ENCODE measurements around the gene MSI2.

The MSI2 gene

GRCh38 chr17:57703273-57703672 lies 446.9 kb downstream of the MSI2 start:
- Histone ChIP-seq H3K4ac (ENCODE audit: low read depth, low read length) (no peak overlapping the region), H2BK15ac (replicated peaks; ENCODE audit: low read depth) (no peak overlapping the region), H3K79me2 (ENCODE audit: control insufficient read depth, insufficient read depth, low read length) (no peaks in the 10 kb centered on the region), H3K4me2 (ENCODE audit: low read length) (no peak overlapping the region), H2BK5ac (ENCODE audit: low read length) (no peak overlapping the region), H2AK5ac (ENCODE audit: low read length) (no peak overlapping the region), H3K27ac (ENCODE audit: low read depth, low read length) (no peak overlapping the region), H3K79me1 (ENCODE audit: low read length) (no peaks in the 10 kb centered on the region), H3K23ac (ENCODE audit: low read length) (no peak overlapping the region), H3K4me1 (ENCODE audit: control insufficient read depth, low read depth, low read length) (peaks cover 4% of the 10 kb centered on the region), H4K5ac (ENCODE audit: low read length) (no peak overlapping the region), H3K36me3 (ENCODE audit: control insufficient read depth, insufficient read depth, low read length) (no peaks in the 10 kb centered on the region), H3K4me3 (ENCODE audit: low read length) (no peak overlapping the region), H4K8ac (ENCODE audit: low read depth, low read length) (no peak overlapping the region), H3K18ac (ENCODE audit: low read length) (no peak overlapping the region), H3K9ac (ENCODE audit: low read length) (no peak overlapping the region), H3K27me3 (ENCODE audit: insufficient read depth, low read length, poor library complexity) (no peaks in the 10 kb centered on the region), H3K56ac (ENCODE audit: low read length) (no peak overlapping the region), H2BK120ac (ENCODE audit: low read depth, low read length) (no peak overlapping the region)
- DNase-seq: no peak
- no CpG with 5 or more reads among the region's 1 CpG for WGBS (ENCODE audit: extremely low coverage, insufficient coverage, low lambda C conversion rate)

- H2AK5ac ChIP-seq (ENCODE audit: low read length): no peak overlapping the region
- H3K36me3 ChIP-seq (ENCODE audit: control insufficient read depth, insufficient read depth, low read length): no peaks in the 10 kb centered on the region
- no peak overlapping the region for H3K56ac ChIP-seq (ENCODE audit: low read length)
- H3K79me2 ChIP-seq (ENCODE audit: control insufficient read depth, insufficient read depth, low read length): no peaks in the 10 kb centered on the region
- DNase-seq: no peak
- no peak overlapping the region for H2BK15ac ChIP-seq (replicated peaks; ENCODE audit: low read depth)
- H4K8ac ChIP-seq (ENCODE audit: low read depth, low read length): no peak overlapping the region
- H2BK120ac ChIP-seq (ENCODE audit: low read depth, low read length): no peak overlapping the region
- no peak overlapping the region for H3K4me3 ChIP-seq (ENCODE audit: low read length)
- H3K9ac ChIP-seq (ENCODE audit: low read length): no peak overlapping the region
- no peak overlapping the region for H3K4me2 ChIP-seq (ENCODE audit: low read length)
- no CpG with 5 or more reads among the region's 1 CpG for WGBS (ENCODE audit: extremely low coverage, insufficient coverage, low lambda C conversion rate)
- H3K23ac ChIP-seq (ENCODE audit: low read length): no peak overlapping the region
- no peak overlapping the region for H4K5ac ChIP-seq (ENCODE audit: low read length)
- H3K18ac ChIP-seq (ENCODE audit: low read length): no peak overlapping the region
- H3K4me1 ChIP-seq (ENCODE audit: control insufficient read depth, low read depth, low read length): peaks cover 2% of the 10 kb centered on the region
- no peak overlapping the region for H2BK5ac ChIP-seq (ENCODE audit: low read length)
- no peaks in the 10 kb centered on the region for H3K79me1 ChIP-seq (ENCODE audit: low read length)
- H3K4ac ChIP-seq (ENCODE audit: low read depth, low read length): no peak overlapping the region
- H3K27me3 ChIP-seq (ENCODE audit: insufficient read depth, low read length, poor library complexity): no peaks in the 10 kb centered on the region
- no peak overlapping the region for H3K27ac ChIP-seq (ENCODE audit: low read depth, low read length)
Measured at GRCh38 chr17:57704448-57704847, 448.1 kb downstream of the MSI2 start.

GRCh38 chr17:57705921-57706695 lies 449.8 kb downstream of the MSI2 start:
- H3K23ac ChIP-seq (ENCODE audit: low read length): no peak overlapping the region
- H3K4me2 ChIP-seq (ENCODE audit: low read length): no peak overlapping the region
- no peak overlapping the region for H3K9ac ChIP-seq (ENCODE audit: low read length)
- H4K5ac ChIP-seq (ENCODE audit: low read length): no peak overlapping the region
- WGBS (ENCODE audit: extremely low coverage, insufficient coverage, low lambda C conversion rate): 100% methylated on average over 3 of the region's 12 CpGs
- no peak overlapping the region for H4K8ac ChIP-seq (ENCODE audit: low read depth, low read length)
- H3K36me3 ChIP-seq (ENCODE audit: control insufficient read depth, insufficient read depth, low read length): no peaks in the 10 kb centered on the region
- DNase-seq: no peak
- no peak overlapping the region for H3K4ac ChIP-seq (ENCODE audit: low read depth, low read length)
- no peaks in the 10 kb centered on the region for H3K79me1 ChIP-seq (ENCODE audit: low read length)
- H3K18ac ChIP-seq (ENCODE audit: low read length): no peak overlapping the region
- H2BK5ac ChIP-seq (ENCODE audit: low read length): no peak overlapping the region
- peaks cover 2% of the 10 kb centered on the region for H3K4me1 ChIP-seq (ENCODE audit: control insufficient read depth, low read depth, low read length)
- no peak overlapping the region for H2BK15ac ChIP-seq (replicated peaks; ENCODE audit: low read depth)
- H3K27ac ChIP-seq (ENCODE audit: low read depth, low read length): no peak overlapping the region
- H3K27me3 ChIP-seq (ENCODE audit: insufficient read depth, low read length, poor library complexity): no peaks in the 10 kb centered on the region
- no peak overlapping the region for H2AK5ac ChIP-seq (ENCODE audit: low read length)
- no peaks in the 10 kb centered on the region for H3K79me2 ChIP-seq (ENCODE audit: control insufficient read depth, insufficient read depth, low read length)
- no peak overlapping the region for H3K4me3 ChIP-seq (ENCODE audit: low read length)
- H3K56ac ChIP-seq (ENCODE audit: low read length): no peak overlapping the region
- H2BK120ac ChIP-seq (ENCODE audit: low read depth, low read length): no peak overlapping the region

- no peak overlapping the region for H2AK5ac ChIP-seq (ENCODE audit: low read length)
- peaks cover 2% of the 10 kb centered on the region for H3K4me1 ChIP-seq (ENCODE audit: control insufficient read depth, low read depth, low read length)
- H3K56ac ChIP-seq (ENCODE audit: low read length): no peak overlapping the region
- no peaks in the 10 kb centered on the region for H3K79me2 ChIP-seq (ENCODE audit: control insufficient read depth, insufficient read depth, low read length)
- H3K79me1 ChIP-seq (ENCODE audit: low read length): no peaks in the 10 kb centered on the region
- H3K4me2 ChIP-seq (ENCODE audit: low read length): no peak overlapping the region
- H3K18ac ChIP-seq (ENCODE audit: low read length): no peak overlapping the region
- H3K23ac ChIP-seq (ENCODE audit: low read length): no peak overlapping the region
- no peaks in the 10 kb centered on the region for H3K27me3 ChIP-seq (ENCODE audit: insufficient read depth, low read length, poor library complexity)
- no peak overlapping the region for H3K27ac ChIP-seq (ENCODE audit: low read depth, low read length)
- no peak overlapping the region for H2BK15ac ChIP-seq (replicated peaks; ENCODE audit: low read depth)
- no peak overlapping the region for H3K9ac ChIP-seq (ENCODE audit: low read length)
- WGBS (ENCODE audit: extremely low coverage, insufficient coverage, low lambda C conversion rate): no CpG with 5 or more reads among the region's 9 CpGs
- no peak overlapping the region for H3K4ac ChIP-seq (ENCODE audit: low read depth, low read length)
- H2BK5ac ChIP-seq (ENCODE audit: low read length): no peak overlapping the region
- H3K4me3 ChIP-seq (ENCODE audit: low read length): no peak overlapping the region
- no peak overlapping the region for H4K5ac ChIP-seq (ENCODE audit: low read length)
- H4K8ac ChIP-seq (ENCODE audit: low read depth, low read length): no peak overlapping the region
- no peaks in the 10 kb centered on the region for H3K36me3 ChIP-seq (ENCODE audit: control insufficient read depth, insufficient read depth, low read length)
- DNase-seq: no peak
- no peak overlapping the region for H2BK120ac ChIP-seq (ENCODE audit: low read depth, low read length)
Measured at GRCh38 chr17:57706761-57707160, 450.4 kb downstream of the MSI2 start.

- H2AK5ac ChIP-seq (ENCODE audit: low read length): no peak overlapping the region
- no peak overlapping the region for H4K5ac ChIP-seq (ENCODE audit: low read length)
- peak overlapping the region; percentile 2 for H3K4me2 ChIP-seq (ENCODE audit: low read length)
- peak overlapping the region; percentile 5 for H3K9ac ChIP-seq (ENCODE audit: low read length)
- H2BK120ac ChIP-seq (ENCODE audit: low read depth, low read length): no peak overlapping the region
- H3K27ac ChIP-seq (ENCODE audit: low read depth, low read length): no peak overlapping the region
- H3K56ac ChIP-seq (ENCODE audit: low read length): peak overlapping the region; percentile 11
- DNase-seq: peak; percentile 79
- no peak overlapping the region for H3K18ac ChIP-seq (ENCODE audit: low read length)
- H3K4me1 ChIP-seq (ENCODE audit: control insufficient read depth, low read depth, low read length): peaks cover 2% of the 10 kb centered on the region
- no peak overlapping the region for H3K23ac ChIP-seq (ENCODE audit: low read length)
- H4K8ac ChIP-seq (ENCODE audit: low read depth, low read length): no peak overlapping the region
- WGBS (ENCODE audit: extremely low coverage, insufficient coverage, low lambda C conversion rate): no CpG with 5 or more reads among the region's 6 CpGs
- no peaks in the 10 kb centered on the region for H3K79me1 ChIP-seq (ENCODE audit: low read length)
- no peak overlapping the region for H2BK15ac ChIP-seq (replicated peaks; ENCODE audit: low read depth)
- H3K27me3 ChIP-seq (ENCODE audit: insufficient read depth, low read length, poor library complexity): no peaks in the 10 kb centered on the region
- H3K36me3 ChIP-seq (ENCODE audit: control insufficient read depth, insufficient read depth, low read length): no peaks in the 10 kb centered on the region
- no peak overlapping the region for H3K4me3 ChIP-seq (ENCODE audit: low read length)
- H3K4ac ChIP-seq (ENCODE audit: low read depth, low read length): no peak overlapping the region
- H2BK5ac ChIP-seq (ENCODE audit: low read length): no peak overlapping the region
- no peaks in the 10 kb centered on the region for H3K79me2 ChIP-seq (ENCODE audit: control insufficient read depth, insufficient read depth, low read length)
Measured at GRCh38 chr17:57707892-57708291, 451.6 kb downstream of the MSI2 start.

GRCh38 chr17:57708410-57708809 lies 452.1 kb downstream of the MSI2 start:
- Histone ChIP-seq H3K4me3 (ENCODE audit: low read length) (no peak overlapping the region), H2BK120ac (ENCODE audit: low read depth, low read length) (no peak overlapping the region), H2BK15ac (replicated peaks; ENCODE audit: low read depth) (no peak overlapping the region), H3K56ac (ENCODE audit: low read length) (peak overlapping the region; percentile 11), H3K9ac (ENCODE audit: low read length) (no peak overlapping the region), H2BK5ac (ENCODE audit: low read length) (no peak overlapping the region), H3K4ac (ENCODE audit: low read depth, low read length) (no peak overlapping the region), H2AK5ac (ENCODE audit: low read length) (no peak overlapping the region), H3K4me2 (ENCODE audit: low read length) (no peak overlapping the region), H3K27ac (ENCODE audit: low read depth, low read length) (no peak overlapping the region), H3K79me2 (ENCODE audit: control insufficient read depth, insufficient read depth, low read length) (no peaks in the 10 kb centered on the region), H3K23ac (ENCODE audit: low read length) (no peak overlapping the region), H3K79me1 (ENCODE audit: low read length) (no peaks in the 10 kb centered on the region), H3K36me3 (ENCODE audit: control insufficient read depth, insufficient read depth, low read length) (no peaks in the 10 kb centered on the region), H4K8ac (ENCODE audit: low read depth, low read length) (no peak overlapping the region), H4K5ac (ENCODE audit: low read length) (no peak overlapping the region), H3K27me3 (ENCODE audit: insufficient read depth, low read length, poor library complexity) (no peaks in the 10 kb centered on the region), H3K18ac (ENCODE audit: low read length) (no peak overlapping the region), H3K4me1 (ENCODE audit: control insufficient read depth, low read depth, low read length) (peaks cover 2% of the 10 kb centered on the region)
- WGBS (ENCODE audit: extremely low coverage, insufficient coverage, low lambda C conversion rate): no CpG with 5 or more reads among the region's 2 CpGs
- DNase-seq: peak; percentile 43
